KMS-11 (cell line): ENCODE data around the gene PRKAR2B.
A peak's percentile ranks its signal among the peaks of the same experiment; 100 is the strongest.

Source experiments
- H2AFZ ChIP-seq: fragments of 200-600 bp; sonication (generic); 2 replicates; pipeline ENCODE4 v1.6.1; 2016; ENCODE audit warnings: antibody characterized with exemption, mixed run types, low read depth
- H3K27ac ChIP-seq: fragments of 200-600 bp; sonication (generic); 2 replicates; pipeline ENCODE4 v1.6.1; 2016; ENCODE audit warnings: mild to moderate bottlenecking, mixed run types
- H3K27me3 ChIP-seq: fragments of 200-600 bp; sonication (generic); 2 replicates; pipeline ENCODE4 v1.6.1; 2017; ENCODE audit warnings: mild to moderate bottlenecking, low read depth, mixed run types, moderate library complexity; ENCODE audit not compliant: insufficient read depth
- H3K36me3 ChIP-seq: fragments of 200-600 bp; sonication (generic); 2 replicates; pipeline ENCODE4 v1.6.1; 2017; ENCODE audit warnings: mild to moderate bottlenecking, mixed run types; ENCODE audit not compliant: insufficient read depth
- H3K4me1 ChIP-seq: fragments of 200-600 bp; sonication (generic); 2 replicates; pipeline ENCODE4 v1.6.1; 2016; ENCODE audit warnings: mild to moderate bottlenecking, low read depth, mixed run types; ENCODE audit not compliant: poor library complexity, severe bottlenecking
- H3K4me2 ChIP-seq: fragments of 200-600 bp; sonication (generic); 2 replicates; pipeline ENCODE4 v1.7.0; 2016; ENCODE audit warnings: mild to moderate bottlenecking, mixed run types
- H3K4me3 ChIP-seq: fragments of 200-600 bp; sonication (generic); IDR thresholded peaks from 2 replicates; pipeline ENCODE4 v1.6.1; 2017; ENCODE audit warnings: low read depth, low read length, mixed read lengths; ENCODE audit not compliant: insufficient read depth
- H3K79me2 ChIP-seq: fragments of 200-600 bp; sonication (generic); 2 replicates; pipeline ENCODE4 v1.6.1; 2016; ENCODE audit warnings: low read depth, mixed run types; ENCODE audit not compliant: insufficient read depth
- H3K9ac ChIP-seq: fragments of 200-600 bp; sonication (generic); 2 replicates; pipeline ENCODE4 v1.6.1; 2016; ENCODE audit warnings: mild to moderate bottlenecking, mixed run types
- H4K20me1 ChIP-seq: fragments of 200-600 bp; sonication (generic); 2 replicates; pipeline ENCODE4 v1.6.1; 2016; ENCODE audit warnings: mild to moderate bottlenecking, mixed run types; ENCODE audit not compliant: insufficient read depth
- CTCF ChIP-seq: fragments of 200-600 bp; sonication (generic); conservative IDR thresholded peaks from 2 replicates; pipeline ENCODE4 v1.6.1; 2017; ENCODE audit warnings: low read depth, mild to moderate bottlenecking, antibody characterized with exemption, low read length, moderate library complexity, mixed read lengths

Gene PRKAR2B

GRCh38 chr7:107167483-107168232, 123.2 kb downstream of the PRKAR2B start:
- peaks cover 26% of the 10 kb centered on the region for H3K79me2 ChIP-seq
- H3K36me3 ChIP-seq: no peaks in the 10 kb centered on the region
- peak overlapping the region; percentile 89 for H2AFZ ChIP-seq
- TF ChIP-seq CTCF: peak; percentile 42; the same call in 1 of the 2 replicates
- peak overlapping the region; percentile 87 for H3K4me2 ChIP-seq
- no peaks in the 10 kb centered on the region for H3K27me3 ChIP-seq
- peaks cover 3% of the 10 kb centered on the region; the same call in 1 of the 2 replicates for H4K20me1 ChIP-seq
- H3K9ac ChIP-seq: peak overlapping the region; percentile 71
- no peak overlapping the region for H3K4me3 ChIP-seq
- H3K4me1 ChIP-seq: peaks cover 29% of the 10 kb centered on the region
- H3K27ac ChIP-seq: peak overlapping the region; percentile 77

- Histone ChIP-seq H3K4me3 (no peak within 1 kb of the TSS), H3K79me2 (peaks cover 34% of the 10 kb centered on the region), H3K4me2 (peak within 1 kb of the TSS; percentile 87), H3K36me3 (no peaks in the 10 kb centered on the region), H3K9ac (peak within 1 kb of the TSS; percentile 71), H3K27ac (peak within 1 kb of the TSS; percentile 77), H4K20me1 (peaks cover 7% of the 10 kb centered on the region; the same call in 1 of the 2 replicates), H3K4me1 (peaks cover 37% of the 10 kb centered on the region), H3K27me3 (no peaks in the 10 kb centered on the region), H2AFZ (peak within 1 kb of the TSS; percentile 89)
- no peak for TF ChIP-seq CTCF
Measured at GRCh38 chr7:107168233-107169119, 124.0 kb downstream of the PRKAR2B start, which contains the start of gene HBP1. TSS of gene HBP1 (plus strand) at chr7:107169003. CDS start at chr7:107179894, 10,891 bp downstream.

DNA sequence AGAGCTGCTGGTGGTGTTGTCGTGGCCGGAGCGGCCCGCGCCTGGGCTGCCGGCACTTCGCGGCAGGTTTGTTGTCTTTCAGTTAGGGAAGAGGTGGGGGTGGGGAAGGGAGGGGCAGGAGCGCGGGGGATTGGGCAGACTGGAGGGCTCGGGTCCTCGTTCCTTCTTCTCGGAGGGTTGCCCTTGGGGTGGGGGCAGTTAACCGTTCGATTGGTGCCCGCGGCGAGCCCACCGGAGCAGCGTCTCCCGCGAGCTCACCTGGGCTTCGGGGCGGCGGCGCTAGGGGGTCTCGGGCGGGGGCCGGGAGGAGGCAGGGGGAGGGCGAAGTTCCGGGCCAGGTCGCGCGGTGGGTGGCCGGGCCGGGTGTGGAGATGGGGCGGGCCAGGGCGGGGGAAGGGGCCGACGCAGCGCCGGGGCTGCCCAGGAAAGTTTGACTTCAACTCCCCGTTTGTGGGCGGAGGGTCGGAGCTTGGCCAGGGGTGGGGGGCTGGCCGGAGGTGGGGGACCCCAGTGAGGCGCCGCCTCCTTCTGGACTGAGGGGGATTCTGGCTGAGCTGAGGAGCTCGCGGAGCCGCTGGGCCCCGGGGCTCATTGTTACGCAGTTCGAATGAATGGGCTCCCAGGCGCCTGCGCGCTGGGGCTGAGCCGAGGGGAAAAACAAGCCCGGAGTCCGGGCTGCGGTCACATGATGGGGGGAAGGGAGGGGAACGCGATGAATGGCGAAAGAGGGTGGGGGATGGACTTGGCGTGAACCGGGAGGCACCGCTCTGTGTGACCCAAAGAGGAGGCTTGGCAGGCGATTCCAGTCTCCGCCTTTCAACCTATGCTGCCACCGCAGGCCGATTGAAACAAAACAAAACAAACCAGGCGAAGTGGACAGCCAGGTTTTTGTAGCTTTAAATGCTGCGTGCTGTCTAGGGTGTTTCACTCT, 124.9 kb downstream of the PRKAR2B start:
- H3K27ac ChIP-seq: peak overlapping the region; percentile 71
- H3K4me1 ChIP-seq: peaks cover 46% of the 10 kb centered on the region
- H3K4me3 ChIP-seq: no peak overlapping the region
- H3K79me2 ChIP-seq: peaks cover 34% of the 10 kb centered on the region
- TF ChIP-seq CTCF: no peak
- H3K9ac ChIP-seq: peak overlapping the region; percentile 67
- H3K27me3 ChIP-seq: no peaks in the 10 kb centered on the region
- peak overlapping the region; percentile 62 for H3K4me2 ChIP-seq
- H3K36me3 ChIP-seq: no peaks in the 10 kb centered on the region
- H4K20me1 ChIP-seq: peaks cover 7% of the 10 kb centered on the region; the same call in 1 of the 2 replicates
- peak overlapping the region; percentile 41; the same call in 1 of the 2 replicates for H2AFZ ChIP-seq
